ENCODE data around the gene UPK3BL2. TPM values are rescaled to one million over a fixed set of nuclear protein-coding genes. Genes with fewer than 3 reads are reported as not detected.
"Not testable (repeated sequence)": the region's sequence is repeated elsewhere in the genome, so short reads cannot be mapped to it uniquely, and the experiment has no call there.

Gene UPK3BL2
- total and polyA plus RNA-seq, 2 of the 13 experiments (the other 11 are each of a cell fraction or from before 2014, with no cell fraction given), result 2.4 to 8.9 TPM

DNA sequence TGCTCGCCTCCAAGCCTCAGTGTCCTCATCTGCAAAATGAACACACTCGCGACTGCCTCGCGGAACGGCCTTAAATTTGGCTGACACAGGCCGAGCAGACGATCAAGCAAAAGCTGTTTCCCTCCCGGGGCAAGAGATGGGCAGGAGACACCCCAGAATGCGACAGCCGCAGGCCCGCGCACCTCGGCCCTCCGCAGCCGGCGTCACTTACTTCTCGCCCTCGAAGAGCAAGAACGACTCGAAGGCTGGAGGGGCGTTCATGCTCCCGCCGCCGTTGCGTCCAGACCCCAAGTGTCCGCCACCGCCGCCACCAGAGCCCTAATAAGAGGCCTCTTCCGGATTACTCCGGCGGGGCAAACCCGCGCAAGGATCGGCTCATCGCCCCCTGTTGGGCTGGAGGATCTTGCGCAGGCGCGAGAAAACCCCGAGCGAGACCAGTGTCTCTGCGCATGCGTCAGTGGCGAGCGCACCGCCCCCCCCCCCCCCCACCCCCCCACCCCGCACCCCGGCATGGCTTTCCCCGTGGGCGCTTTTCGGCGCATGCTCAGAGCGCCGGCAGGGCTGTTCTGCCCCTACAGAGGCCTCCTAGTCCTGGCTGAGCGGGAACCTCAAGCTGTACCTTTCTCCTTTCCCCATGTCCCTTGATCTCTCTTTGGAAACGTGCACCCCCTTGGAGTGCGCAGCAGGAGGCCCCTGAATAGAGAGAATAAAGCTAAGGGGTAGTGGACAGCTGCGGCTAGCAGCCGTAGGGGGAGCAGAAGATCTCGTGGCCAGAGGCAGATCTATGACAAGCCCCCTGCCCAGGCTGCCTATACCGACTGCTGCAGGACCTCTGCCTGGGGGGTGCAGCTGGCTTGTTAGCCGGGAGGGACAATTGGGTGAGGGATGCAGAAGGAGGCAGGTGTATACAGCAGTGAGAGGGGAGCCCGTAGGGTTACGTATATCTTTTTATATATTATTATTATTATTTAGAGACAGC is 29.1 kb upstream of the UPK3BL2 start, which contains the start of gene POLR2J3:
POLR2J3 (minus strand) TSS at position 323 of the 979 bp plus-strand sequence; CDS start at position 261, 62 bp downstream.
- H4K20me1 ChIP-seq (ENCODE audit: insufficient read depth, low read length); H3K36me3 ChIP-seq (replicated peaks in 1 of 2; ENCODE audit: control insufficient read depth in 1 of 2, insufficient read depth in 2 of 2, low read length in 2 of 2); in situ Hi-C loops (cut with HindIII; ENCODE audit: extremely low pct_ligation_motif_present, low pct_unique_long_range_greater_than_20kb); H3K9me3 ChIP-seq (ENCODE audit: low read length); H2AFZ ChIP-seq (ENCODE audit: low read length); H3K27me3 ChIP-seq (ENCODE audit: control insufficient read depth in 1 of 2, insufficient read depth in 2 of 2, low read length in 2 of 2); POLR2A ChIA-PET; H3K4me1 ChIP-seq (ENCODE audit: insufficient read depth, low read length); intact Hi-C loops (cut with micrococcal nuclease; ENCODE audit: unreplicated experiment); CTCF ChIA-PET (ENCODE audit: low intra/inter-chr PET ratio, low total read pairs); H3K79me2 ChIP-seq (ENCODE audit: insufficient read depth, low read length); FAIRE-seq: not testable (repeated sequence)
- Histone ChIP-seq H3K4me3 (replicated peaks in 1 of 3; ENCODE audit: insufficient read depth in 1 of 3, low read depth in 2 of 3, low read length in 3 of 3) (peak within 1 kb of the TSS; percentile 61 to 84 (median 72); a peak in 5 of 6 replicates), H3K27ac (ENCODE audit: extremely low read length, insufficient read depth, low read length) (peak within 1 kb of the TSS; percentile 54), H3K4me2 (ENCODE audit: low read depth, low read length) (0 out of 2 replicates have a peak within 1 kb of the TSS, but pooled peaks have one; percentile 39), H3K9ac (ENCODE audit: insufficient read depth, low read depth, low read length) (peak within 1 kb of the TSS; percentile 82)
- WGBS (ENCODE audit: low lambda C conversion rate), result 1% methylated on average over 37 of the region's 64 CpGs
- peak; percentile 85 for DNase-seq (ENCODE audit: low spot score)
- TSS peak; percentile 58 for BruUV-seq (replicated peaks)
- ATAC-seq, result peak; percentile 87
- TF ChIP-seq ETV6 (CRISPR knock-in tag; conservative IDR thresholded peaks at IDR 0.05), result peak; percentile 78; the same call in 1 of the 2 replicates
- peak; percentile 94 for TF ChIP-seq PHF8 (CRISPR knock-in tag; IDR thresholded peaks at IDR 0.05)
- TF ChIP-seq, protein P1, sequence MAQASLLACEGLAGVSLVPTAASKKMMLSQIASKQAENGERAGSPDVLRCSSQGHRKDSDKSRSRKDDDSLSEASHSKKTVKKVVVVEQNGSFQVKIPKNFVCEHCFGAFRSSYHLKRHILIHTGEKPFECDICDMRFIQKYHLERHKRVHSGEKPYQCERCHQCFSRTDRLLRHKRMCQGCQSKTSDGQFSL (CRISPR knock-in tag; IDR thresholded peaks at IDR 0.05), result peak; percentile 86
- peak; percentile 71; the same call in 1 of the 2 replicates for TF ChIP-seq RFXAP (CRISPR knock-in tag; IDR thresholded peaks at IDR 0.05; ENCODE audit: borderline replicate concordance)
- TF ChIP-seq, protein P2, sequence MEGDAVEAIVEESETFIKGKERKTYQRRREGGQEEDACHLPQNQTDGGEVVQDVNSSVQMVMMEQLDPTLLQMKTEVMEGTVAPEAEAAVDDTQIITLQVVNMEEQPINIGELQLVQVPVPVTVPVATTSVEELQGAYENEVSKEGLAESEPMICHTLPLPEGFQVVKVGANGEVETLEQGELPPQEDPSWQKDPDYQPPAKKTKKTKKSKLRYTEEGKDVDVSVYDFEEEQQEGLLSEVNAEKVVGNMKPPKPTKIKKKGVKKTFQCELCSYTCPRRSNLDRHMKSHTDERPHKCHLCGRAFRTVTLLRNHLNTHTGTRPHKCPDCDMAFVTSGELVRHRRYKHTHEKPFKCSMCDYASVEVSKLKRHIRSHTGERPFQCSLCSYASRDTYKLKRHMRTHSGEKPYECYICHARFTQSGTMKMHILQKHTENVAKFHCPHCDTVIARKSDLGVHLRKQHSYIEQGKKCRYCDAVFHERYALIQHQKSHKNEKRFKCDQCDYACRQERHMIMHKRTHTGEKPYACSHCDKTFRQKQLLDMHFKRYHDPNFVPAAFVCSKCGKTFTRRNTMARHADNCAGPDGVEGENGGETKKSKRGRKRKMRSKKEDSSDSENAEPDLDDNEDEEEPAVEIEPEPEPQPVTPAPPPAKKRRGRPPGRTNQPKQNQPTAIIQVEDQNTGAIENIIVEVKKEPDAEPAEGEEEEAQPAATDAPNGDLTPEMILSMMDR (CRISPR knock-in tag; IDR thresholded peaks at IDR 0.05), result peak; percentile 62
- 0 out of 2 replicates have a peak, but pooled peaks have one; percentile 15 for TF ChIP-seq SP5 (CRISPR knock-in tag; IDR thresholded peaks at IDR 0.05; ENCODE audit: borderline replicate concordance, low read depth)
- peak; percentile 72 for TF ChIP-seq ISL2 (CRISPR knock-in tag; IDR thresholded peaks at IDR 0.05)
- 0 out of 2 replicates have a peak, but pooled peaks have one; percentile 25 for TF ChIP-seq ZNF7 (CRISPR knock-in tag; IDR thresholded peaks at IDR 0.05)
- TF ChIP-seq HOXA3 (CRISPR knock-in tag; IDR thresholded peaks at IDR 0.05), result peak; percentile 89
- TF ChIP-seq, protein P3, sequence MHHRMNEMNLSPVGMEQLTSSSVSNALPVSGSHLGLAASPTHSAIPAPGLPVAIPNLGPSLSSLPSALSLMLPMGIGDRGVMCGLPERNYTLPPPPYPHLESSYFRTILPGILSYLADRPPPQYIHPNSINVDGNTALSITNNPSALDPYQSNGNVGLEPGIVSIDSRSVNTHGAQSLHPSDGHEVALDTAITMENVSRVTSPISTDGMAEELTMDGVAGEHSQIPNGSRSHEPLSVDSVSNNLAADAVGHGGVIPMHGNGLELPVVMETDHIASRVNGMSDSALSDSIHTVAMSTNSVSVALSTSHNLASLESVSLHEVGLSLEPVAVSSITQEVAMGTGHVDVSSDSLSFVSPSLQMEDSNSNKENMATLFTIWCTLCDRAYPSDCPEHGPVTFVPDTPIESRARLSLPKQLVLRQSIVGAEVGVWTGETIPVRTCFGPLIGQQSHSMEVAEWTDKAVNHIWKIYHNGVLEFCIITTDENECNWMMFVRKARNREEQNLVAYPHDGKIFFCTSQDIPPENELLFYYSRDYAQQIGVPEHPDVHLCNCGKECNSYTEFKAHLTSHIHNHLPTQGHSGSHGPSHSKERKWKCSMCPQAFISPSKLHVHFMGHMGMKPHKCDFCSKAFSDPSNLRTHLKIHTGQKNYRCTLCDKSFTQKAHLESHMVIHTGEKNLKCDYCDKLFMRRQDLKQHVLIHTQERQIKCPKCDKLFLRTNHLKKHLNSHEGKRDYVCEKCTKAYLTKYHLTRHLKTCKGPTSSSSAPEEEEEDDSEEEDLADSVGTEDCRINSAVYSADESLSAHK (CRISPR knock-in tag; IDR thresholded peaks at IDR 0.05; ENCODE audit: borderline replicate concordance), result 0 out of 2 replicates have a peak, but pooled peaks have one; percentile 63
- TF ChIP-seq ELF1 (CRISPR knock-in tag; IDR thresholded peaks at IDR 0.05), result peak; percentile 89
- 0 out of 2 replicates have a peak, but pooled peaks have one; percentile 56 for TF ChIP-seq SMAD3 (CRISPR knock-in tag; IDR thresholded peaks at IDR 0.05)
- peak; percentile 71 for TF ChIP-seq RBFOX2 (IDR thresholded peaks at IDR 0.05; ENCODE audit: low read depth, low read length)
- peak; percentile 60 for TF ChIP-seq NCOA2 (CRISPR knock-in tag; IDR thresholded peaks at IDR 0.05)
- 0 out of 2 replicates have a peak, but pooled peaks have one; percentile 7 for TF ChIP-seq HNF4A (CRISPR knock-in tag; IDR thresholded peaks at IDR 0.05)

All from HepG2 (cell line).